B cell (primary cell): ENCODE results near the gene ACKR2. TPM values are rescaled to one million over a fixed set of nuclear protein-coding genes. Genes with fewer than 3 reads are reported as not detected.

Experiments
- ATAC-seq: fragments of 200-7000 bp; cut with Tn5 transposase; one replicate; pipeline ENCODE4 v1.10.0; 2021; ENCODE audit warnings: low read depth, mild to moderate bottlenecking, moderate number of reproducible peaks, moderate library complexity
- CTCF ChIA-PET: fragments of 350-600 bp; sonication (Branson Sonifier 250); formaldehyde crosslinking; loops from one replicate; lab custom pipeline; 2021; ENCODE audit warnings: antibody characterized with exemption, inconsistent platforms; lab: Charles Lee
- POLR2A ChIA-PET: fragments of 350-600 bp; sonication (Branson Sonifier 250); formaldehyde crosslinking; loops from one replicate; lab custom pipeline; 2021; ENCODE audit warnings: antibody characterized with exemption; lab: Charles Lee
- DNase-seq: peaks from one replicate; pipeline ENCODE4 v3.0.0; 2013
- H2AFZ ChIP-seq: 2 replicates; pipeline ENCODE4 v1.6.1; 2012; ENCODE audit warnings: mild to moderate bottlenecking, low read depth, low read length; ENCODE audit not compliant: insufficient read depth, poor library complexity, severe bottlenecking
- H3K27ac ChIP-seq, 2 donors: 1 replicate in 1 of 2; 2 replicates in 1 of 2; pipeline ENCODE4 v1.5.1; 2012 to 2013; ENCODE audit warnings: low read length in 2 of 2, mild to moderate bottlenecking in 2 of 2, moderate library complexity in 1 of 2
- H3K27me3 ChIP-seq, 4 experiments: fragments of 200-600 bp in 1 of 4; sonication (generic) in 1 of 4; replicated peaks in 1 of 4; 1 replicate in 2 of 4; 2 replicates in 2 of 4; pipeline versions ENCODE4 v1.6.1 to v1.7.0; 2013 to 2016; ENCODE audit warnings: low read length in 3 of 4, mild to moderate bottlenecking in 2 of 4, mixed read lengths in 1 of 4, moderate library complexity in 1 of 4; ENCODE audit not compliant: insufficient read depth in 4 of 4, control insufficient read depth in 3 of 4; ENCODE audit errors: control extremely low read depth in 1 of 4
- H3K36me3 ChIP-seq, 2 experiments: replicated peaks in 1 of 2; 1 replicate in 1 of 2; 2 replicates in 1 of 2; pipeline versions ENCODE4 v1.6.1 to v1.7.1; 2013; ENCODE audit warnings: low read length in 1 of 2; ENCODE audit not compliant: insufficient read depth in 2 of 2, control insufficient read depth in 1 of 2; ENCODE audit errors: control extremely low read depth in 1 of 2, extremely low read depth in 1 of 2
- H3K4me1 ChIP-seq, 2 donors: fragments of 200-600 bp in 1 of 2; sonication (generic) in 1 of 2; 1 replicate in 1 of 2; 2 replicates in 1 of 2; pipeline versions ENCODE4 v1.5.1 to v1.6.1; 2013 to 2017; ENCODE audit warnings: low read length in 2 of 2; ENCODE audit not compliant: control insufficient read depth in 2 of 2, insufficient read depth in 2 of 2
- H3K4me2 ChIP-seq: replicated peaks from 2 replicates; pipeline ENCODE3; 2012; ENCODE audit warnings: mild to moderate bottlenecking, low read depth, low read length; ENCODE audit not compliant: poor library complexity, severe bottlenecking
- H3K4me3 ChIP-seq, 5 experiments: fragments of 200-600 bp in 1 of 5; sonication (generic) in 1 of 5; 1 replicate in 3 of 5; 2 replicates in 2 of 5; pipeline versions ENCODE4 v1.5.1 to v1.7.0; 2011 to 2016; ENCODE audit warnings: low read length in 4 of 5, mild to moderate bottlenecking in 4 of 5, low read depth in 2 of 5, control low read depth in 1 of 5, moderate library complexity in 1 of 5; ENCODE audit not compliant: insufficient read depth in 1 of 5; ENCODE audit errors: control extremely low read depth in 1 of 5, extremely low read depth in 1 of 5
- H3K79me2 ChIP-seq: fragments of 200-600 bp; sonication (generic); one replicate; pipeline ENCODE4 v1.6.0; 2016; ENCODE audit warnings: low read length; ENCODE audit not compliant: control insufficient read depth, insufficient read depth
- H3K9ac ChIP-seq: fragments of 200-600 bp; sonication (generic); 2 replicates; pipeline ENCODE4 v1.6.1; 2017; ENCODE audit warnings: mild to moderate bottlenecking, low read length, moderate library complexity
- H3K9me3 ChIP-seq, 3 donors: one replicate each; pipeline versions ENCODE4 v1.6.1 to v1.7.1; 2013; ENCODE audit warnings: low read length in 2 of 3; ENCODE audit not compliant: control insufficient read depth in 2 of 3, insufficient read depth in 1 of 3; ENCODE audit errors: control extremely low read depth in 1 of 3
- H4K20me1 ChIP-seq: 2 replicates; pipeline ENCODE4 v1.6.0; 2012; ENCODE audit warnings: mild to moderate bottlenecking, low read length; ENCODE audit not compliant: insufficient read depth, control insufficient read depth, poor library complexity, severe bottlenecking
- H3K27ac Mint-ChIP-seq: one replicate; pipeline ENCODE4 v1.8.0; 2021; ENCODE audit warnings: mixed read lengths
- H3K27me3 Mint-ChIP-seq: one replicate; pipeline ENCODE4 v1.8.0; 2021; ENCODE audit warnings: mixed read lengths
- H3K4me1 Mint-ChIP-seq: one replicate; pipeline ENCODE4 v1.8.0; 2021; ENCODE audit warnings: mixed read lengths
- H3K4me3 Mint-ChIP-seq: one replicate; pipeline ENCODE4 v1.8.0; 2021; ENCODE audit warnings: mixed read lengths
- H3K9me3 Mint-ChIP-seq: one replicate; pipeline ENCODE4 v1.8.0; 2022; ENCODE audit warnings: mixed read lengths; ENCODE audit not compliant: insufficient read depth
- EZH2 ChIP-seq: IDR thresholded peaks from 2 replicates; pipeline ENCODE4 v1.6.1; 2012; ENCODE audit warnings: borderline replicate concordance, low read depth, mild to moderate bottlenecking, moderate library complexity, low read length; ENCODE audit not compliant: insufficient read depth, poor library complexity, severe bottlenecking
- WGBS: methylation state at CpG from one replicate; pipeline ENCODE4 v1.1.5; 2013; ENCODE audit warnings: missing lambda C conversion rate; ENCODE audit not compliant: insufficient coverage; 5-methylcytosine and 5-hydroxymethylcytosine counted together
- intact Hi-C: fragments of 100-400 bp; cut with micrococcal nuclease; formaldehyde crosslinking; loops from one replicate; pipeline ENCODE4 v1.10.0; 2022
- polyA plus RNA-seq: library from polyadenylated mRNA; depleted of rRNA; stranded (reverse); fragments of >200 nt; gene quantifications from 2 replicates; pipeline ENCODE4 v1.2.3, GENCODE V29; 2012
- total RNA-seq, 2 donors: library from RNA; stranded (reverse); fragments of 120-200 nt in 1 of 2; gene quantifications; 1 replicate in 1 of 2; 2 replicates in 1 of 2; pipeline versions ENCODE4 v1.2.3 to v1.2.4, GENCODE V29; 2013 to 2022
- TF ChIP-seq, protein P1 (sequence below): fragments of 200-600 bp; IDR thresholded peaks from one replicate; pipeline ENCODE4 v1.8.0; 2022; ENCODE audit warnings: antibody characterized with exemption, mild to moderate bottlenecking

ACKR2 gene
- total and polyA plus RNA-seq, 2 donors (not counting 1 experiment from before 2014, with no cell fraction given): 0.31 to 1.7 TPM

DNA sequence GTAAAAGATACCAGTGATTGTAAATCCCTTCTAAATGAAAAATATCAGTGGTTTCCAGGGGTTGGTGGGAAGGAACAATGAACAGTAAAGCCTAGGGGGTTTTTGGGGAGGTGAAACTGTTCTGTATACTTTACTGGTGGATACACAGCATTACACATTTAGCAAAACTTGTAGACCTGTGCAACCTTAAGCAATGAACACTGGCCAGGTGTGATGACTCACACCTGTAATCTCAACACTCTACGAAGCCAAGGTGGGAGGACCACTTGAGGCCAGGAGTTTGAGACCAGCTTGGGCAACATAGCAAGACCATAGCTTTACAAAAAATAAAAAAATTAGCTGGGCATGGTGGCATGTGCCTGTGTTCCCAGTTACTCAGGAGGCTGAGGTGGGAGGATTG, 38.0 kb upstream of the ACKR2 start:
- no peak for DNase-seq
- no peak for ATAC-seq
- 100% methylated on average over 1 of the region's 1 CpG for WGBS
- Histone ChIP-seq H2AFZ (no peak overlapping the region), H3K36me3 (no peaks in the 10 kb centered on the region), H3K27me3 (no peaks in the 10 kb centered on the region), H3K4me3 (no peak overlapping the region), H3K9ac (no peak overlapping the region), H3K27ac (no peak overlapping the region), H3K79me2 (no peaks in the 10 kb centered on the region), H3K4me1 (peaks cover 4 to 10% of the 10 kb centered on the region in 2 donors), H3K9me3 (peaks cover 0 to 10% (median 0%) of the 10 kb centered on the region in 3 donors), H3K4me2 (no peak overlapping the region), H4K20me1 (no peaks in the 10 kb centered on the region)
- H3K4me3 Mint-ChIP-seq: peak overlapping the region; percentile 78
- no peaks in the 10 kb centered on the region for H3K27me3 Mint-ChIP-seq
- TF ChIP-seq, protein P1, sequence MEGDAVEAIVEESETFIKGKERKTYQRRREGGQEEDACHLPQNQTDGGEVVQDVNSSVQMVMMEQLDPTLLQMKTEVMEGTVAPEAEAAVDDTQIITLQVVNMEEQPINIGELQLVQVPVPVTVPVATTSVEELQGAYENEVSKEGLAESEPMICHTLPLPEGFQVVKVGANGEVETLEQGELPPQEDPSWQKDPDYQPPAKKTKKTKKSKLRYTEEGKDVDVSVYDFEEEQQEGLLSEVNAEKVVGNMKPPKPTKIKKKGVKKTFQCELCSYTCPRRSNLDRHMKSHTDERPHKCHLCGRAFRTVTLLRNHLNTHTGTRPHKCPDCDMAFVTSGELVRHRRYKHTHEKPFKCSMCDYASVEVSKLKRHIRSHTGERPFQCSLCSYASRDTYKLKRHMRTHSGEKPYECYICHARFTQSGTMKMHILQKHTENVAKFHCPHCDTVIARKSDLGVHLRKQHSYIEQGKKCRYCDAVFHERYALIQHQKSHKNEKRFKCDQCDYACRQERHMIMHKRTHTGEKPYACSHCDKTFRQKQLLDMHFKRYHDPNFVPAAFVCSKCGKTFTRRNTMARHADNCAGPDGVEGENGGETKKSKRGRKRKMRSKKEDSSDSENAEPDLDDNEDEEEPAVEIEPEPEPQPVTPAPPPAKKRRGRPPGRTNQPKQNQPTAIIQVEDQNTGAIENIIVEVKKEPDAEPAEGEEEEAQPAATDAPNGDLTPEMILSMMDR: no peak
- no peak for TF ChIP-seq EZH2
- CTCF ChIA-PET: no interaction called here
- POLR2A ChIA-PET: no interaction called here
- H3K4me1 Mint-ChIP-seq: peaks cover 11% of the 10 kb centered on the region
- H3K27ac Mint-ChIP-seq: peak overlapping the region; percentile 47
- peaks cover 4% of the 10 kb centered on the region for H3K9me3 Mint-ChIP-seq
- intact Hi-C loops: loop anchor here (5.0 kb wide), 1 partner anchor 1991 kb away; the partner anchor contains the start of genes KIAA1143 and KIF15

- Mint-ChIP-seq H3K27me3 (no peaks in the 10 kb centered on the region), H3K9me3 (peaks cover 4% of the 10 kb centered on the region), H3K27ac (peak within 1 kb of the TSS; percentile 92), H3K4me1 (peaks cover 11% of the 10 kb centered on the region), H3K4me3 (peak within 1 kb of the TSS; percentile 90)
- no peaks in the 10 kb centered on the region for H3K36me3 ChIP-seq
- 1% methylated on average over 62 of the region's 63 CpGs for WGBS
- H3K4me1 ChIP-seq: peaks cover 4 to 10% of the 10 kb centered on the region in 2 donors
- intact Hi-C loops: loop anchor here (1.0 to 5.0 kb wide), 8 partner anchors 31 to 1989 kb away; partner anchors contain the start of genes HIGD1A, KIAA1143, KIF15 and NKTR
- H3K9me3 ChIP-seq: peaks cover 0 to 10% (median 0%) of the 10 kb centered on the region in 3 donors
- CTCF ChIA-PET: no interaction called here
- H3K27me3 ChIP-seq: no peaks in the 10 kb centered on the region
- DNase-seq (peak; percentile 98), ATAC-seq (peak; percentile 88)
- H3K4me3 ChIP-seq: peak within 1 kb of the TSS; percentile 46 to 87 (median 62)
- H2AFZ ChIP-seq: peak within 1 kb of the TSS; percentile 80
- H3K27ac ChIP-seq: peak within 1 kb of the TSS; percentile 66 to 81
- H3K4me2 ChIP-seq: peak within 1 kb of the TSS; percentile 81
- POLR2A ChIA-PET: no interaction called here
- peak within 1 kb of the TSS; percentile 84 for H3K9ac ChIP-seq
- H4K20me1 ChIP-seq: no peaks in the 10 kb centered on the region
- no peaks in the 10 kb centered on the region for H3K79me2 ChIP-seq
- TF ChIP-seq EZH2: no peak
- TF ChIP-seq, protein P1: no peak
Observed at GRCh38 chr3:42772670-42773408, 36.4 kb upstream of the ACKR2 start, which contains the start of gene CCDC13. CCDC13 (minus strand) TSS chr3:42773253; CDS start chr3:42758345, 14,908 bp downstream.
